Pancreas (tissue), 10 donors: ENCODE data around the gene EARS2. TPM values are rescaled to one million over a fixed set of nuclear protein-coding genes. Genes with fewer than 3 reads are reported as not detected.

ENCODE experiments used
- ATAC-seq, 4 donors: fragments of 200-7000 bp; cut with Tn5 transposase; one replicate each; pipeline versions ENCODE4 v1.8.0 to v1.9.1; 2020; ENCODE audit warnings: mild to moderate bottlenecking in 4 of 4, moderate library complexity in 4 of 4
- DNase-seq, 6 donors: peaks; one replicate each; pipeline ENCODE4 v3.0.0-alpha.2; 2020
- FAIRE-seq: peaks from 2 replicates; lab custom pipeline; 2012; peaks lifted over from hg19 to GRCh38; lab: Jason Lieb, UNC
- H3K27ac ChIP-seq, 4 donors: fragments of 200-600 bp; sonication (generic); 1 replicate in 3 of 4; 2 replicates in 1 of 4; pipeline versions ENCODE4 v1.5.0 to v1.8.0; 2020
- H3K27me3 ChIP-seq, 4 donors: fragments of 200-600 bp; one replicate each; pipeline ENCODE4 v1.8.0; 2021
- H3K36me3 ChIP-seq, 3 donors: fragments of 200-600 bp; sonication (generic) in 1 of 3; one replicate each; pipeline versions ENCODE4 v1.5.0 to v1.8.0; 2020 to 2021
- H3K4me1 ChIP-seq, 3 donors: fragments of 200-600 bp; one replicate each; pipeline ENCODE4 v1.8.0; 2021
- H3K4me3 ChIP-seq, 4 donors: fragments of 200-600 bp; sonication (generic) in 2 of 4; one replicate each; pipeline versions ENCODE4 v1.5.0 to v1.8.0; 2020 to 2021
- H3K9me3 ChIP-seq, 4 donors: fragments of 200-600 bp; one replicate each; pipeline ENCODE4 v1.8.0; 2021
- CTCF ChIP-seq, 4 donors: fragments of 200-600 bp; sonication (generic) in 3 of 4; IDR thresholded peaks; one replicate each; pipeline versions ENCODE4 v1.5.0 to v1.8.0; 2021; ENCODE audit warnings: antibody characterized with exemption in 4 of 4
- WGBS, 2 donors: extraction: QIAGEN DNeasy Blood & Tissue Kit; methylation state at CpG; one replicate each; pipeline ENCODE4 v1.1.7; 2013; 5-methylcytosine and 5-hydroxymethylcytosine counted together
- intact Hi-C, 3 donors: fragments of 100-400 bp; cut with DNase I; formaldehyde crosslinking; loops; one replicate each; pipeline versions ENCODE4 v1.11.1 to v1.14.2; 2022
- polyA plus RNA-seq, 2 donors: library from polyadenylated mRNA; stranded (reverse); fragments of 200-250 nt; gene quantifications; one replicate each; pipeline ENCODE4 v1.2.3, GENCODE V29; 2013
- total RNA-seq, 6 donors: library from RNA; stranded (reverse); fragmentation: NEBNext Ultra II Directional in 4 of 6; extraction: Animal tissue kit (Norgen Biotek cat#: 25700) in 4 of 6; gene quantifications; one replicate each; pipeline versions ENCODE4 v1.2.1 to v1.2.4, GENCODE V29; 2021 to 2023
- donor health status: healthy with polysubstance abuse.
- donor health status: DM: no; HTN: no; CAD: no; lungs with moderate emphysema.
- donor health status: DM: no; HTN: no; CAD: no.
- donor health status: control.
- donor health status: control.
- donor health status: Bipolar disorder and iron deficiency.
- donor health status: DM: yes; HTN: yes; CAD: no.
- donor health status: DM: no; HTN: no; CAD: no.
- donor health status: DM: no; HTN: no; CAD: no.
- donor health status: DM: yes; HTN: yes; CAD: no.

The EARS2 gene
- total and polyA plus RNA-seq, 8 donors = 8.2 to 11.6 (median 10.9) TPM

- FAIRE-seq (no peak), ATAC-seq (peak in 1 of 4 donors; percentile 34), DNase-seq (no peak)
- WGBS, 2 donors = 61 to 69% methylated on average over 3 of the region's 3 CpGs
- H3K27me3 ChIP-seq = no peaks in the 10 kb centered on the region
- no peak overlapping the region for H3K27ac ChIP-seq
- no peaks in the 10 kb centered on the region for H3K9me3 ChIP-seq
- TF ChIP-seq CTCF (IDR thresholded peaks at IDR 0.05) = no peak
- no peak overlapping the region for H3K4me3 ChIP-seq
- intact Hi-C loops = no loop called here
- H3K36me3 ChIP-seq = peaks cover 0 to 24% (median 0%) of the 10 kb centered on the region in 3 donors
- H3K4me1 ChIP-seq = no peaks in the 10 kb centered on the region
Measured at GRCh38 chr16:23518435-23518891, 38.7 kb downstream of the EARS2 start.

- no peaks in the 10 kb centered on the region for H3K4me1 ChIP-seq
- FAIRE-seq (no peak), ATAC-seq (peak in 2 of 4 donors; percentile 22 to 41), DNase-seq (no peak)
- no peak overlapping the region for H3K4me3 ChIP-seq
- intact Hi-C loops = no loop called here
- 86 to 95% methylated on average over 4 of the region's 4 CpGs for WGBS, 2 donors
- TF ChIP-seq CTCF (IDR thresholded peaks at IDR 0.05) = no peak
- no peak overlapping the region for H3K27ac ChIP-seq
- H3K36me3 ChIP-seq = peaks cover 0 to 9% (median 0%) of the 10 kb centered on the region in 3 donors
- no peaks in the 10 kb centered on the region for H3K27me3 ChIP-seq
- H3K9me3 ChIP-seq = no peaks in the 10 kb centered on the region
Measured at GRCh38 chr16:23516366-23517137, 40.6 kb downstream of the EARS2 start.

DNA sequence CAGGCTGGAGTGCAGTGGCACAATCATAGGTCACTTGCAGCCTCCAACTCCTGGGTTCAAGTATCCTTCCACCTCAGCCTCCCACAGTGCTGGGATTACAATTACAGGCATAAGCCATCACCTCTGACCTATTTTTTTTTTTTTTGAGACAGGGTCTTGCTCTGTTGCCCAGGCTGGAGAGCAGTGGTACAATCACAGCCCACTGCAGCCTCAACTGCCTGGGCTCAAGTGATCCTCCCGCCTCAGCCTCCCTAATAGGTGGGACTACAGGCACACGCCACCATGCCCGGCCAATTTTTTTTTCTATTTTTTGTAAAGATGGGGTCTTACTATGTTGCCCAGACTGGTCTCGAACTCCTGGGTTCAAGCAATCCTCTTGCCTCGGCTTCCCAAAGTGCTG, 41.3 kb downstream of the EARS2 start:
- H3K4me3 ChIP-seq = no peak overlapping the region
- no peaks in the 10 kb centered on the region for H3K4me1 ChIP-seq
- ATAC-seq (no peak), FAIRE-seq (no peak), DNase-seq (no peak)
- peaks cover 0 to 3% (median 0%) of the 10 kb centered on the region in 3 donors for H3K36me3 ChIP-seq
- no peak for TF ChIP-seq CTCF (IDR thresholded peaks at IDR 0.05)
- no peak overlapping the region for H3K27ac ChIP-seq
- no peaks in the 10 kb centered on the region for H3K9me3 ChIP-seq
- intact Hi-C loops = no loop called here
- 95 to 97% methylated on average over 5 of the region's 5 CpGs for WGBS, 2 donors
- no peaks in the 10 kb centered on the region for H3K27me3 ChIP-seq

- intact Hi-C loops = no loop called here
- TF ChIP-seq CTCF (IDR thresholded peaks at IDR 0.05) = no peak
- FAIRE-seq (no peak), ATAC-seq (no peak), DNase-seq (no peak)
- H3K36me3 ChIP-seq = peaks cover 0 to 3% (median 0%) of the 10 kb centered on the region in 3 donors
- no peak overlapping the region for H3K27ac ChIP-seq
- H3K9me3 ChIP-seq = no peaks in the 10 kb centered on the region
- WGBS, 2 donors = 81 to 86% methylated on average over 7 of the region's 7 CpGs
- H3K4me3 ChIP-seq = no peak overlapping the region
- no peaks in the 10 kb centered on the region for H3K4me1 ChIP-seq
- no peaks in the 10 kb centered on the region for H3K27me3 ChIP-seq
Measured at GRCh38 chr16:23514381-23515152, 42.6 kb downstream of the EARS2 start.
